ENCODE results near the gene PTBP3.

PTBP3 gene

DNA sequence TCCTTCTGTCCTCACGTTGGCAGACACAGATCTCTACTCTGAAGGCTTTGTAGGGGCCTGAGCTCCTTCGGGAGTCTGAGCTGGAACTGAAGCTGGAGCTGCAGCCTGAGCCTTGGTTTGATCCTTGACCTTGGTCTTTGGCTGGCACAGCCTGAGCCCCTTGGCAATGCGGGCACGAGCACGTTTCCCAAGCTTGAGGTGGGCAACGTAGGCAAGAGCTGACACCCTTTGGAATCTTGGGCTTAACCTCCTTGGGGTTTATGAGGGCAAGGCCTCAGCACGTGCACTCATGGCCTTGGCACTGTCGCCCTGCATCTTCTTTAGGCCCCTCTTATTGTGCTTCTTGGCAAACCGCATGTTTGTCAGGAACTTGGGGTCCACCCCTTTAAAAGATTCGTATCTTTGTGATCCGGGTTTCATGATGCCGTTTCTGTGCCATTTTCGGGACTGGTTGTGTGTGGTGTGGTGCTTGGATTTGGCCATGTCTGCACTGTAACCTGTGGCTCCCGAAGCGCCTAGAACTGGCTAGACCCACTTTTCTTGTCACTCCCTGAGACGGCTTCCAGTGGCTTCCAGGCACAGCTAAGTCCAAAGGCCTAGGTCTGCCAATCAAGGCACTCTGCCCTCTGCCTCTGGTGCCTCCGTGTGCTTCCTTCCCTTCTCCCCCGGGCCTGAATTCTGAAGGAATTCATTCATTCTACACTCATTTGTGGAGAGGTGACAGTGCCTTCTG lies 159.8 kb downstream of the PTBP3 start:
- FAIRE-seq (no peak), DNase-seq (ENCODE audit: insufficient read length, low spot score) (no peak)
- TF ChIP-seq TAF1 (IDR thresholded peaks at IDR 0.05; ENCODE audit: low read depth, low read length) (no peak), PAX5 (IDR thresholded peaks at IDR 0.05; ENCODE audit: insufficient read depth, low read length, severe bottlenecking) (no peak), POU2F2 (IDR thresholded peaks at IDR 0.05; ENCODE audit: low read depth, low read length) (no peak), SPI1 (IDR thresholded peaks at IDR 0.05; ENCODE audit: low read depth, low read length) (no peak), POLR2A (IDR thresholded peaks at IDR 0.05; ENCODE audit: low read depth, low read length) (no peak), POLR2AphosphoS5 (IDR thresholded peaks at IDR 0.05; ENCODE audit: low read depth, low read length) (no peak)

DNA sequence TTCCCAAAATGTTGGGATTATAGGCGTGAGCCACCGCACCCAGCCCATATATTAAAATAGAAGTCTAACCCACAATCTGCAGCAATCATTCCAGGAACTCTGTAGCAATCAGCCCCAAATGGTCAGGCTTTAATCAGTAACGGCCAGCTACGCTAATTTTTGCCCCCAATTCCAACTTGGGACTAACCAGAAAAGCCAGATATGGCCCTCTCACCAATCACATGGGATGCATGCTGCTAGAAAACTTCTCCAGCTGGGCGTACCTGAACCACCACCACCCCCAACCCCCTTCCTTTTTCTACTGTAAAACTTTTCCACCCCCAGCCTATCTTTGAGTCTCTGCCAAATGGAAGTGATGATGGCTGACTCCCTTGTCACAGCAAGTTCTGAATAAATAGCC lies 162.5 kb downstream of the PTBP3 start:
- DNase-seq (ENCODE audit: insufficient read length, low spot score) (no peak), FAIRE-seq (no peak)
- TF ChIP-seq POLR2A (IDR thresholded peaks at IDR 0.05; ENCODE audit: low read depth, low read length) (no peak), POLR2AphosphoS5 (IDR thresholded peaks at IDR 0.05; ENCODE audit: low read depth, low read length) (no peak), PAX5 (IDR thresholded peaks at IDR 0.05; ENCODE audit: insufficient read depth, low read length, severe bottlenecking) (no peak), SPI1 (IDR thresholded peaks at IDR 0.05; ENCODE audit: low read depth, low read length) (no peak), POU2F2 (IDR thresholded peaks at IDR 0.05; ENCODE audit: low read depth, low read length) (no peak), TAF1 (IDR thresholded peaks at IDR 0.05; ENCODE audit: low read depth, low read length) (no peak)

DNA sequence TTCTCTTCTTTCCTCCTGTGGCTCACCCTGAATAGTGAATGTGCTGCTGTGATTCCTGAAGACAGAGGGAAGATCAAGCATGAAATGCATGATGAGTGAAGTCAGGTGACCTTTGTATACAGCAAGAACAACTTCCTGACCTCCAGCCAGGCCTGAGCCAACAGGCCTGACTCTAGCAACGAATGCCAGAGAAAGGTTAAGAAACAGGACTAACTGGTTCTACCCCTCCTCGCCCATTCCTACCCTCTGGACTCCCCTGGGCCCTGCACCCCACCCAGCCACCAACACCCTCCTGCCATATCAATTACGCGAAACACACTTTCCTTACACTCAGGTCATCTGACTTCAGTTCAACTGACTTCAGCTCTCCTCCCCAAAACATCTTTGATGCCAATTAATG lies 163.2 kb downstream of the PTBP3 start:
- FAIRE-seq (no peak), DNase-seq (ENCODE audit: insufficient read length, low spot score) (no peak)
- TF ChIP-seq POLR2AphosphoS5 (IDR thresholded peaks at IDR 0.05; ENCODE audit: low read depth, low read length): no peak
- TF ChIP-seq PAX5 (IDR thresholded peaks at IDR 0.05; ENCODE audit: insufficient read depth, low read length, severe bottlenecking): no peak
- no peak for TF ChIP-seq POU2F2 (IDR thresholded peaks at IDR 0.05; ENCODE audit: low read depth, low read length)
- TF ChIP-seq TAF1 (IDR thresholded peaks at IDR 0.05; ENCODE audit: low read depth, low read length): no peak
- no peak for TF ChIP-seq SPI1 (IDR thresholded peaks at IDR 0.05; ENCODE audit: low read depth, low read length)
- TF ChIP-seq POLR2A (IDR thresholded peaks at IDR 0.05; ENCODE audit: low read depth, low read length): no peak

DNA sequence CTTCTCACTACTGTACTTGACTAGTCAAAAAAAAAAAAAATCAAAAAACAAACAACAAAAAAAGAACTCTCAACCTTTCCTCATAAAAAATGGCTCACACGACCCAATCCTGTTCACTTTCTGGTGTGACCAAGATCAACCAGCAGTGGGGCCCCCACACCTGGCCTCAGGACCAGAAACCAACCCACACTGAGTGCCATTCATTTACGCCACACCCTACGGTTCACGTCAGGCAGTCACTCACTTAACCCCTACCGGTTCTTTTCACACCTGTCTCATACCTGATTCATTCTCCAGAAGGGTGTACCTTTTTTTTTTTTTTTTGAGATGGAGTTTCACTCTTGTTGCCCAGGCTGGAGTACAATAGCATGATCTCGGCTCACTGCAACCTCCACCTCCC lies 164.1 kb downstream of the PTBP3 start:
- DNase-seq (ENCODE audit: insufficient read length, low spot score): no peak
- no peak for FAIRE-seq
- TF ChIP-seq POLR2AphosphoS5 (IDR thresholded peaks at IDR 0.05; ENCODE audit: low read depth, low read length) (no peak), POU2F2 (IDR thresholded peaks at IDR 0.05; ENCODE audit: low read depth, low read length) (no peak), PAX5 (IDR thresholded peaks at IDR 0.05; ENCODE audit: insufficient read depth, low read length, severe bottlenecking) (no peak), SPI1 (IDR thresholded peaks at IDR 0.05; ENCODE audit: low read depth, low read length) (no peak), TAF1 (IDR thresholded peaks at IDR 0.05; ENCODE audit: low read depth, low read length) (no peak), POLR2A (IDR thresholded peaks at IDR 0.05; ENCODE audit: low read depth, low read length) (no peak)

DNA sequence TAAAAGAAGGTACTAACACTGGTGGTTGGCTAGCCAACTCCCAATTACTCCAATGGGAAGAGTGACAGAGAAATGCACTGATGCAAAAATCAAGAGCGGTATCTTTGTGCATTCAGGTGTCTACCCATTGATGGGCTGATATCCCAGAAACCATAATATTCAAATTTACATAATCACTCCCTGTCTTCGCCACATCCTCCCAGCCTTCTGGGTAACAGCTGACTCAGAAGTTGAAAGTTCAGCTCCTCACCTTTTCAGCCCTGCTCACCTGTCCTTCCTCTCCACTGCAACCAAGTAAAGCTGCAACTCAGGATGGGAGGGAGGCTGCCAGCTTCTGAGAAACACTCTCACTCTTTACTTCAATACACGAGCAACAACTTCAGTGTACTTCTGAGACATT lies 165.2 kb downstream of the PTBP3 start:
- FAIRE-seq (peak; percentile 13), DNase-seq (ENCODE audit: insufficient read length, low spot score) (no peak)
- TF ChIP-seq POLR2AphosphoS5 (IDR thresholded peaks at IDR 0.05; ENCODE audit: low read depth, low read length) (no peak), SPI1 (IDR thresholded peaks at IDR 0.05; ENCODE audit: low read depth, low read length) (no peak), POLR2A (IDR thresholded peaks at IDR 0.05; ENCODE audit: low read depth, low read length) (no peak), POU2F2 (IDR thresholded peaks at IDR 0.05; ENCODE audit: low read depth, low read length) (no peak), TAF1 (IDR thresholded peaks at IDR 0.05; ENCODE audit: low read depth, low read length) (no peak), PAX5 (IDR thresholded peaks at IDR 0.05; ENCODE audit: insufficient read depth, low read length, severe bottlenecking) (no peak)

All from GM12891 (cell line).